Hematopoietic multipotent progenitor cell treated with erythropoietin and hydrocortisone succinate and interleukin-3 and kit ligand, for 15 days (in vitro differentiated cells): ENCODE data around the gene TRIM24.

ENCODE experiments used
- DNase-seq: peaks from one replicate; pipeline ENCODE4 v3.0.0-alpha.2; 2015; ENCODE audit warnings: low spot score

TRIM24 gene

DNA sequence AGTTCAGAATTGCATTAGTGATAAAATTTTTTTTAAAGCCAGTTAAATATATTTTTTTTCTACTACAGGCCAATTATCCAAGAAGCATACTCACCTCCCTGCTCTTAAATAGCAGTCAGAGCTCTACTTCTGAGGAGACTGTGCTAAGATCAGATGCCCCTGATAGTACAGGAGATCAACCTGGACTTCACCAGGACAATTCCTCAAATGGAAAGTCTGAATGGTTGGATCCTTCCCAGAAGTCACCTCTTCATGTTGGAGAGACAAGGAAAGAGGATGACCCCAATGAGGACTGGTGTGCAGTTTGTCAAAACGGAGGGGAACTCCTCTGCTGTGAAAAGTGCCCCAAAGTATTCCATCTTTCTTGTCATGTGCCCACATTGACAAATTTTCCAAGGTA, 119.1 kb downstream of the TRIM24 start:
- DNase-seq: no peak

GRCh38 chr7:138579671-138580070, 119.6 kb downstream of the TRIM24 start:
- no peak for DNase-seq

GRCh38 chr7:138581065-138581464, 121.0 kb downstream of the TRIM24 start:
- no peak for DNase-seq

DNA sequence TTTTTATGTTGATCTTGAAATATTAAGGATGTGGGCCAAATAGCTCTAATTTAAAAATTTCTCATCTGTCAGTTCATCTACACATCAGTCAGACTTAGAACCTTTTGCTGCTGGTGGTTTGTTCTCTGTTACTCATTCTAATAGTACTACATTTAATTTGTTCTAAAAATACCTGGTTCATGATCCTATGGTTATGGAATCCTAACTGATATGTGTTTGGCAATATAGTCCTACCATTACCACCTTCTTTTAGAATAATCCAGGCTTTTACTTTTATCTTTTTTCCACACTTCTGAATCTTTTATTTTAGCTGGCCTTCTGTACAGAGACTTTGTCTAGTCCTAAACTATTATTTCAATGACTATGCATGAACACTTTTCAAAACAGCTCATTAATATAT, 124.2 kb downstream of the TRIM24 start:
- no peak for DNase-seq

GRCh38 chr7:138584696-138585095, 124.6 kb downstream of the TRIM24 start:
- DNase-seq: no peak

DNA sequence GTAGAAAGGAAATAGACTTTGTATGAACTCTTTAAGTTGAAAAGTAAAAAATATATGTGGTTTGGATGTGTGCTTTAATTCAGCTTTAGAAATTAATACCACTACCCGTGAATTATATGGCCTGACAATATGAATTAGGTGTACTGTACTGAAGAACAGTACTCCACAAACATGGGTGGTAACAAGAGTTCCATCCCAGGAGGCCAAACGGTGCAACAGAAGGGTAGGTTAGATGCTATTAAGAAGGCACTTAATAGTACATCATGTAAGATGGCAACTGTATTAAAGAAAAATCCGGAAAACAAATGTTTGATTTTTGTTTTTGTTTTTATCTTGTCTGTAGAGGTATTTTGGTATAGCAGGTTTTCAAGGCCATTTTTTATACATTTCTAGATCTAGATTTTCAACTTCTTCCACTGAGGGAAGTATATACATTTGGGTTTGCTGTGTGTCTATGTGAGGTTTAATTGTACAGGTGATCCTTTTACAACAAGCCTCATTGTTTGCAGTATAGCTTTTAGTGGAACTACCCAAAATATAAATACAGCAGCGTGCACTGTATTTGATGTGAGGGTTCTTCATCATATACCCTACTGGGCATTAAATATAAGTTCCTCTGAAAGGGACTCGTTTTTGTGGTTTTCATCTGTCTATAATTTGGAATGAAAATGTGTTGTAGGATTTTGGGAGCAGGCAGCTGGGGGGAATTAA, 125.4 kb downstream of the TRIM24 start:
- DNase-seq: no peak

- no peak for DNase-seq
Measured at GRCh38 chr7:138587485-138587884, 127.4 kb downstream of the TRIM24 start.

DNA sequence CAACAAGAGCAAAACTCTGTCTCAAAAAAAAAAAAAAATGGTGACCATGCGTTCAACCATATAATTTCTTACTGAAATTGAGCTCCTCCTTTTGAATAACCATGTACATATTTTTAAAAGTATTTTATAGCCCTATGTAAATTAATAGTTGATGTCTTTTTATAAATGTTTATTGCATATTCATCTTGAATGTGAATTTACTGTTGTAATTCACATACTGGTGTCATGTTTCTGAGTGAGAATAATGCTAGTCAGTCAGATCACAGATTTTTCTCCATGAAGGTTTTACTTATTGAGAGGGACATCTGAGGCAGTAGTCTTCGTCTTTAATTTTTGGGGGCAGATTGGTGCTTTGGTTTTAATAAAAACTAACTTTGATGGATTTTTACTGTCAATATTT, 128.9 kb downstream of the TRIM24 start:
- DNase-seq: no peak

GRCh38 chr7:138590154-138590553, 130.1 kb downstream of the TRIM24 start:
- no peak for DNase-seq

- DNase-seq: no peak
Measured at GRCh38 chr7:138595454-138595853, 135.4 kb downstream of the TRIM24 start.

DNA sequence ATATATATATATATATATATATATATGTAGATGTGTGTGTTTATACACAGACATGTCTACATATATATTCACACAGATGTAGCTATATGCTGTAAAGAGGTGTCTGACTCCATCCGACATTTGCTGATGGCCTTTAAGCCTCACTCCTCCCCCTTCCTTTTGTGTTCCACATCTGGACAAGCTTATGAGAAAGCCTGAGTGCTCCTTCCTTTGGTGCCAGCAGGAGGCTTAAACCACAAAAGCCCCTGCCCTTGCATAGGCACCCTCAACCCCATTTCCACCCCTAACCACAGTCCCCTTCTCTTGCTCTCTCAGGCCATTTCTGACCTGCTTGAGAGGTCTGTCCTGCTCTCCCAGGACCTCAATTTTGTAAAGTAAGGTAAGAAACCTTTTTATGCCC, 142.4 kb downstream of the TRIM24 start:
- no peak for DNase-seq

DNA sequence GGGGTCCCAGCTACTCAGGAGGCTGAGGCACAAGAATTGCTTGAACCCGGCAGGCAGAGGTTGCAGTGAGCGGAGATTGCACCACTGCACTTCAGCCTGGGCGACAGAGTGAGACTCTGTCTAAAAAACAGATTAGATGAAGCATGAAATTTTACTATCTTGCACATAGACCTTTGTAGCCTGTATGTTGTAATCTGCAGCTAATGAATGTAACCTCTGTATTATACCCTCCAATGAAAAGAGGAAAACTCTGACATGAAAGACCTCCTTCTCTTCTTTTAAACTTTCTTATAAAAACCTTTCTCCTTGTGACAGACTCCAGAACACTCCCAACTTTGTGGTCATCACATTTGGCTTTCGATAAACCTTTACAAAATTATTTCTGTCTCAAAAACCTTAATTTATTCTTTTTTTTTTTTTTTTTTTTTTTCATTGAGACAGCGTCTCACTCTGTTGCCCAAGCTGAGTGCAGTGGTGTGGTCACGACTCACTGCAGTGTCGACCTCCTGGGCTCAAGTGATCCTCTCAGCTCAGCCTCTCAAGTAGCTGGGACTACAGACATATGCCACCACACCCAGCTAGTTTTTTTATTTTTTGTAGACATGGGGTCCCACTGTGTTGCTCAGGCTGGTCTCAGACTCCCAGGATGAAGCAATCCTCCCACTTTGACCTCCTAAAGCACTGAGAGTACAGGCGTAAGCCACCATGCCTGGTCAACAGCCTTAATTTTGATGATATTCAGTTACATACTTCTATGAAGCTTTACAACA, 143.7 kb downstream of the TRIM24 start:
- DNase-seq: no peak

- DNase-seq: no peak
Measured at GRCh38 chr7:138606236-138606635, 146.2 kb downstream of the TRIM24 start.

- DNase-seq: no peak
Measured at GRCh38 chr7:138607216-138608126, 147.4 kb downstream of the TRIM24 start.

DNA sequence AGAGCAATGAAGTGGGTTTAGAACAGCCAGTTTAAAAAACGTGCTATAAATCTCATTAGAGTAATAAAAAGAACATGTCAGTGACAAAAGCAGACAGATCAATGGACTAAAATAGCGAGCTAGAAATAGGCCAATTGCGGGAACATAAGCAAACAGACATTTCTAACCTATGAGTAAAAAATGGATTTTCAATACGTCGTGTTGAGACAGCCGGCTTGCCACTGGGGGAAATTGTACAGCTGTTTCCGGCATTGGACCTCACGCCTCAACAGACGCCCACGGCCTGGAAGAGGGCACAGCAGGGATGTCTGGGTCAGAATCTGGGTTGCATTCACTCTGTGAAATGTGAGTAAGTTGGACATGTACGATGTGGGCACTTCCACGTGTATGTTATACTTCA, 148.2 kb downstream of the TRIM24 start:
- DNase-seq: no peak

- no peak for DNase-seq
Measured at GRCh38 chr7:138610671-138611170, 150.7 kb downstream of the TRIM24 start.

- DNase-seq: no peak
Measured at GRCh38 chr7:138613630-138614029, 153.6 kb downstream of the TRIM24 start.

GRCh38 chr7:138616085-138616484, 156.0 kb downstream of the TRIM24 start:
- DNase-seq: no peak

- DNase-seq: no peak
Measured at GRCh38 chr7:138618506-138618905, 158.4 kb downstream of the TRIM24 start.

GRCh38 chr7:138618933-138619332, 158.9 kb downstream of the TRIM24 start:
- no peak for DNase-seq

DNA sequence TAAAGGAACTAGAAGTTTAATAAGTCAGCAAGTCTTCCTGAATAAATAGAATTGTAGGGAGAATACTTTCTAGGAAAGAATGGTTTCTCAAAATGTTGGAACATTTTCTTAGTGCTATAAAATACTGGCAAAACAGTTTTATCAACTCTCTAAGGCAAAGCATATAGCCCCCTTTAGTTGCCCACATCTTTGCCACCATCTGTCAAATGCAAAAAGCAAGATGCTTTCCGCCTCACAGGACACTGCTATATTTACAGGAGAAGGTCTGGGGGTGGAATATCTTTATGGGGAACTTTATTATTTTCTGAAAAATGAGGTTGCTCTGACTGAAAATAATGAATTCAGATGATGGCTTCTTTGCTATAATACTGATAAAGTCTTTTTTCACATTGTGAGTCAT, 162.8 kb downstream of the TRIM24 start:
- DNase-seq: no peak

DNA sequence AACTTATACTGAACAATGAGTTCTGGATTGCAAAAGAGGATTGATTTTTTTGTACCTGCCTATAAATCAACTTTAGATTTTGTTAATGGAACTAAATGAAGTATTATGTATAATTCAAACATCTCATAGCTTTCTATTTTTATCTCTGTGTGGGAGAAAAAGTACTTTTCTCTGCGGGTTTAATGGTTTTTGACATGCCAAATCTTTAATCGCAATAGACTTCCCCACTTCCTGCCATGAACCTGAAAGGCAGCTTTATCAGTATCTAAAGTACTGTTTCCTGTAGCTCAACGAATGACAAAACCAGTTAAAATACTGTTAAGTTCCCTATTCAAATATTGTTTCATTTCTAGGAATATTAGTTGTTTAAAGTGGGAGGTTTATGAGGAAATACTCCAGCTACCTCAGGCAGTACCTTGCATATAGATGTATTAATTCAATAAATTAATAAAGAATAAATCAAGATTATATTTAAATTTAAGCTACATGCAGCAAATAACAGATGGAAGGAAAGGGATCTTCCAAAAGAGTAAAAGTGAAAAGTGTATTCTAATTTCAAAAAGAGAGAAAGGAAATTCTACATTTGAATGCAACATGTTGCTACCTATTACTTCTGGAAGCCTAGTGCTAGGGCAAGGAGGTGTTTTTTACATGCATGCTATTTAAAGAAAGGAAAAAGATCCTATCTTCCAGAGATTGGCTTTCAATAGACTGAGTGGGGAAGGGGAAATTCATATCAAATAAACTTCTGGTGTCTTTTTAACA, 165.2 kb downstream of the TRIM24 start:
- DNase-seq: no peak
